ACC112 (cell line): ENCODE results near the gene SAMD4A.
A peak's percentile ranks its signal among the peaks of the same experiment; 100 is the strongest.
"Not testable (repeated sequence)": the region's sequence is repeated elsewhere in the genome, so short reads cannot be mapped to it uniquely, and the experiment has no call there.

Experiments
- H2AFZ ChIP-seq: fragments of 200-600 bp; sonication (generic); one replicate; pipeline ENCODE4 v1.6.0; 2017; ENCODE audit warnings: antibody characterized with exemption, low read length; ENCODE audit not compliant: unreplicated experiment
- H3K27ac ChIP-seq: fragments of 200-600 bp; sonication (generic); 2 replicates; pipeline ENCODE4 v1.5.1; 2014; ENCODE audit warnings: low read depth, mild to moderate bottlenecking, antibody characterized with exemption, low read length, moderate library complexity
- H3K27me3 ChIP-seq: fragments of 200-600 bp; sonication (generic); 2 replicates; pipeline ENCODE4 v1.6.1; 2014; ENCODE audit warnings: mild to moderate bottlenecking, antibody characterized with exemption, low read length, moderate library complexity, mixed read lengths; ENCODE audit not compliant: insufficient read depth
- H3K36me3 ChIP-seq: fragments of 200-600 bp; sonication (generic); 2 replicates; pipeline ENCODE4 v1.6.1; 2016; ENCODE audit warnings: mild to moderate bottlenecking, antibody characterized with exemption, low read length, moderate library complexity, mixed read lengths; ENCODE audit not compliant: insufficient read depth
- H3K4me1 ChIP-seq: fragments of 200-600 bp; sonication (generic); one replicate; pipeline ENCODE4 v1.6.1; 2016; ENCODE audit warnings: low read length, mixed read lengths; ENCODE audit not compliant: insufficient read depth, unreplicated experiment, control insufficient read depth
- H3K4me3 ChIP-seq: fragments of 200-600 bp; sonication (generic); 2 replicates; pipeline ENCODE4 v1.5.1; 2014; ENCODE audit warnings: mild to moderate bottlenecking, low read depth, low read length
- H3K79me2 ChIP-seq: fragments of 200-600 bp; sonication (generic); one replicate; pipeline ENCODE4 v1.6.0; 2016; ENCODE audit warnings: low read length; ENCODE audit not compliant: control insufficient read depth, unreplicated experiment, insufficient read depth

SAMD4A gene

DNA sequence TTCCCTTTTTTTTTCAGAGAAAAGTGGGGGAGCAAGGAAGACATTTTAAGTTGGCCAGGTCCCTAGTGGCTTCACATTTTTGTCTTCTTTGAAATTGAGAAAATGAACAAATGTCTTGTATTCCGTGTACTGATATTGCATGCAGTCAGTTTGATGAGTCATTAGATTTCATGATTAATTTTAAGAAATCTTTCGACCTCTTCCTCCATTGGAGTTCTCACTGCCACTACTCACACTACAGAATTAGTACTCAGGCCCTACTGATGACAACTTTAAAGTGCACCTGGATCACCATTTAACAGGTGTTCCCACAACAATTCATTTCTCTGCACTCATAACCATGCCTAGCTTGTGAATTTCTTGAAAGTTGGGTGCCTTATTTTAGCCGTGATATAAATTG, 50.5 kb downstream of the SAMD4A start:
- Histone ChIP-seq H3K4me3 (no peak overlapping the region), H3K4me1 (peaks cover 21% of the 10 kb centered on the region), H3K27me3 (no peaks in the 10 kb centered on the region), H3K27ac (peak overlapping the region; percentile 59), H3K79me2 (peaks cover 16% of the 10 kb centered on the region), H2AFZ (no peak overlapping the region), H3K36me3 (peaks cover 4% of the 10 kb centered on the region; the same call in 1 of the 2 replicates)

GRCh38 chr14:54621686-54622085, 54.8 kb downstream of the SAMD4A start:
- Histone ChIP-seq H3K4me3 (no peak overlapping the region), H3K27me3 (no peaks in the 10 kb centered on the region), H2AFZ (no peak overlapping the region), H3K36me3 (peaks cover 4% of the 10 kb centered on the region; the same call in 1 of the 2 replicates), H3K4me1 (peaks cover 30% of the 10 kb centered on the region), H3K79me2 (peaks cover 31% of the 10 kb centered on the region), H3K27ac (peak overlapping the region; percentile 29; the same call in 1 of the 2 replicates)

DNA sequence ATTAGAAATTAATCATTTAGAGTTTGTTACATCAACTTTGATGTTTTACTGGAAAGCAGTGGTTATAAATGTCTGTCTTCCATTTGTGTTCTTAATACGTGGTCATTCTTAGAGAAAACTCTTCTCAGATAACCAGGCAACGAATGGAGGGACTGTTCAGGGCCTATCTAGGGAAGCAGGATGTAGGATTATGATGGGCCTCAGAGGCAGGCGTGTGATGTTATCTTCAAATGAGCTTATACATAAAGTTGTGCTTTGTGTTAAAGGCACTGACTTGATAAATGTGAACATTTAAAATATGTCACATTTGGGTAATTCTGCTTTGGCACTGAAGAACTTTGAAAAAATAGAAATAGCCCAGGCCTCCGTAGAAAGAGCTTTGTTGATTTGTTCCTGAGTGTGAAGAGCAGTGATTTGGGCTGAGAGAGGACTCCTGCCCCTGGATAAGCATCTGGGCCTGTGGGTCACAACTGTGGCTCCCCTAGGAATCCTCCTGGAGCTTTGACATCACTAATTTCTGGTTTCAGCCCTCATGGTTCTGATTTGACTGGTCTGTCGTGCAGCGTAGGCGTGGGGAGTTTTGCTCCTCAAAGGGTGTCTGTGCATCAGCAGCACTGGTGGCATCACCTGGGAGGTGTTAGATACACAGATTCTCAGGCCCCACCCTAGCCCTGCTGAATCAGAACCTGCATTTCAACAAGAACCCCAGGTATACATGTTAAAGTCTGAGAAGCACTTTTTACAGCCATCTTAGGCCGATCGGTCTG, 55.4 kb downstream of the SAMD4A start:
- peaks cover 33% of the 10 kb centered on the region for H3K4me1 ChIP-seq
- peaks cover 38% of the 10 kb centered on the region for H3K79me2 ChIP-seq
- H3K36me3 ChIP-seq: peaks cover 4% of the 10 kb centered on the region; the same call in 1 of the 2 replicates
- H3K27me3 ChIP-seq: no peaks in the 10 kb centered on the region
- H2AFZ ChIP-seq: no peak overlapping the region
- no peak overlapping the region for H3K4me3 ChIP-seq
- peak overlapping the region; percentile 13; the same call in 1 of the 2 replicates for H3K27ac ChIP-seq

- peaks cover 4% of the 10 kb centered on the region; the same call in 1 of the 2 replicates for H3K36me3 ChIP-seq
- H3K4me1 ChIP-seq: peaks cover 34% of the 10 kb centered on the region
- peaks cover 38% of the 10 kb centered on the region for H3K79me2 ChIP-seq
- H2AFZ ChIP-seq: no peak overlapping the region
- H3K27me3 ChIP-seq: no peaks in the 10 kb centered on the region
- H3K4me3 ChIP-seq: no peak overlapping the region
- no peak overlapping the region for H3K27ac ChIP-seq
Measured at GRCh38 chr14:54623279-54624004, 56.5 kb downstream of the SAMD4A start.

DNA sequence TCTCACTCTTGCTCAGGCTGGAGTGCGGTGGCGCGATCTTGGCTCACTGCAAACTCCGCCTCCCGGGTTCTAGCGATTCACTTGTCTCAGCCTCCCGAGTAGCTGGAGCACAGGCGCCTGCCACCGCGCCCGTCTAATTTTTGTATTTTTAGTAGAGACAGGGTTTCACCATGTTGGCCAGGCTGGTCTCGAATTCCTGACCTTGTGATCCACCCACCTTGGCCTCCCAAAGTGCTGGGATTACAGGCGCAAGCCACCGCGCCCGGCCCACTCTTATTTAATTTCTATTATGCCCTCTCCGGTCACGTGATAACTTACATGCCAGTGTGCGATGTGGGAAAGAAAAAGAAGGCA, 57.1 kb downstream of the SAMD4A start:
- peaks cover 36% of the 10 kb centered on the region for H3K4me1 ChIP-seq
- H3K4me3 ChIP-seq, H3K27me3 ChIP-seq, H3K27ac ChIP-seq, H3K36me3 ChIP-seq, H2AFZ ChIP-seq: not testable (repeated sequence)
- peaks cover 43% of the 10 kb centered on the region for H3K79me2 ChIP-seq

- Histone ChIP-seq H3K27ac (no peak overlapping the region), H3K36me3 (peaks cover 2% of the 10 kb centered on the region; the same call in 1 of the 2 replicates), H3K4me1 (peaks cover 36% of the 10 kb centered on the region), H3K27me3 (no peaks in the 10 kb centered on the region), H3K4me3 (no peak overlapping the region), H2AFZ (no peak overlapping the region), H3K79me2 (peaks cover 47% of the 10 kb centered on the region)
Measured at GRCh38 chr14:54625112-54625511, 58.2 kb downstream of the SAMD4A start.

DNA sequence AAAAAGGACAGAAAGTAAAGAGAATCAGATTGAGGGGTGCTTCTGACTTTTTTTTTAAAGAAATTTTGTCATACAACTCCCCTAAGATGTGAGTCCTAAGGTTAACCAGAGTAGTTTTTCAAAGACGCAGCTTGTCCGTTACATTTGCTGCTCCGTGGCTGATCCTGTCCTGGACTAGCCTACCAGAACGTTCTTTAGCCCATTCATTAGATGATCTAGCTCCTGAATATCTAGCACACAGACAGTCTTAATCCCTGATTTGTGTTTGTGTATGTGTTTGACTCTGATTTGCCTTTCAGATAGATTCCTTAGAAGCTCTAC, 60.3 kb downstream of the SAMD4A start:
- H3K79me2 ChIP-seq: peaks cover 49% of the 10 kb centered on the region
- no peaks in the 10 kb centered on the region for H3K27me3 ChIP-seq
- H3K4me3 ChIP-seq: peak overlapping the region; percentile 66
- H3K4me1 ChIP-seq: peaks cover 26% of the 10 kb centered on the region
- peaks cover 4% of the 10 kb centered on the region for H3K36me3 ChIP-seq
- H3K27ac ChIP-seq: peak overlapping the region; percentile 82
- peak overlapping the region; percentile 79 for H2AFZ ChIP-seq

DNA sequence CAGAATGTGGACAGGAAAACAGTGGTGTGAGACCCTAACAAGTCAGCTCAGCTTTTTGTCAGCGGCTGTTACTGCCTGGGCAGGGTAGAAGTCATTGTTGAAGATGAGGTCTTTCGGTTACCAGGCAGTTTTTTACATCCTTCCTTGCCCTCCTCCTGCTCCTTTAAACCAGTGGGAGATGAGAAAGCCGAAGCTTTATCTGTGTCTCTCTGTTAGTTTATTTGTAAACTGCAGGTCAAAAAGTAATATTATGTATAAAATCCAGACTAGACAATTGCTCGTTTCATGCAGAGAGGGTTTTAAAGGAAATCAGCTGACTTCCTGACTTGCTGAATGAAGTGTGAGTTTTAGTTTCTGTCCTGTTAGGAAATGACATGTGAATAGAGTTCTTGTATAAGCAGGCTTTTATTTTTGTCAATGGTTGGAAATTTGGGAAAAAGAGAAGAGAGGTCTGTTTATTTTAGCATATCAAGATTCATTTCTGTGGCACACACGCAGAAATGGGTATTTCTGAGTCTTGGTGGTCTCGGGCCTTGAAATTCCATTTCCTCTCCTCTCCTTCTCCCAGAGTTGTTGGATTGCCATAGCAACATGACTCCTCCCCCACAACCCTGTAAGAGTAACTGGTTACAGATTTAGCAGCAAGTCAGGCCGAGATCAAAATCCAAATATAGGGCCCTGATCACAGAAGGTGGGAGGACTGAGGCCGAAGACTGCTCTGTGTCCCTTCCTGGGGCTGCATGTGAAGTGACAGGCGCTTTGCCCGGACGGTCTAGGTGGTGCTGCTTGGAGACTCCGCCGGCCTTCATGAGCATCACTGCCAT, 60.8 kb downstream of the SAMD4A start:
- Histone ChIP-seq H3K27me3 (no peaks in the 10 kb centered on the region), H3K36me3 (peaks cover 8% of the 10 kb centered on the region), H3K4me3 (peak overlapping the region; percentile 66), H2AFZ (peak overlapping the region; percentile 79), H3K27ac (peak overlapping the region; percentile 82), H3K79me2 (peaks cover 49% of the 10 kb centered on the region), H3K4me1 (peaks cover 25% of the 10 kb centered on the region)

DNA sequence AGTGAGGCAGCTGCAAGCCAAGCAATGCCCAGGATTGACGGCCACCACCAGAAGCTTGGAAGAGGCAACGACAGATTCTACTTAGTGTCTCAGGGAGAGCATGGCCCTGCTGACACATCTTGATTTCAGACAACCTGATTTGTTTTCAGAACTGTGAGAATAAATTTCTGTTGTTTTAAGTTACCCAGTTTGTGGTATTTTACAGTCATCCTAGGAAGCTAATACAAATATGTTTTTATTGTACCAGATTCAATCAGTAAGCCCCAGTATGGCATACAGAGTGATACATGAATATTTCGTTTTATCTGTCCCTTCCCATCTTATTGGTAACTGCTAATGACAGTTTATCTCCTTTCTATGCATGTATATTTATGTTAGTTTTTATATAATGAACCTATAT, 62.3 kb downstream of the SAMD4A start:
- Histone ChIP-seq H3K36me3 (peaks cover 8% of the 10 kb centered on the region), H3K27me3 (no peaks in the 10 kb centered on the region), H3K4me1 (peaks cover 25% of the 10 kb centered on the region), H3K79me2 (peaks cover 47% of the 10 kb centered on the region), H3K4me3 (no peak overlapping the region), H2AFZ (no peak overlapping the region), H3K27ac (no peak overlapping the region)

GRCh38 chr14:54629635-54630360, 62.9 kb downstream of the SAMD4A start:
- Histone ChIP-seq H3K27me3 (no peaks in the 10 kb centered on the region), H3K36me3 (peaks cover 8% of the 10 kb centered on the region), H3K79me2 (peaks cover 43% of the 10 kb centered on the region), H3K4me1 (peaks cover 23% of the 10 kb centered on the region), H3K27ac (no peak overlapping the region), H2AFZ (no peak overlapping the region), H3K4me3 (no peak overlapping the region)
